Adrenal gland (tissue), 12 donors: ENCODE results near the gene WFIKKN2. TPM values are rescaled to one million over a fixed set of nuclear protein-coding genes. Genes with fewer than 3 reads are reported as not detected.

Source experiments
- DNase-seq, 7 donors: peaks; one replicate each; pipeline ENCODE4 v3.0.0-alpha.2; 2019 to 2020
- H3K27ac ChIP-seq, 5 donors: fragments of 200-600 bp; sonication (generic) in 4 of 5; 1 replicate in 3 of 5; 2 replicates in 2 of 5; pipeline versions ENCODE4 v1.5.1 to v1.8.0; 2016 to 2020; ENCODE audit warnings: mild to moderate bottlenecking in 1 of 5
- H3K27me3 ChIP-seq: fragments of 200-600 bp; 2 replicates; pipeline ENCODE4 v1.8.0; 2021
- H3K36me3 ChIP-seq, 2 donors: fragments of 200-600 bp; replicated peaks in 1 of 2; 1 replicate in 1 of 2; 2 replicates in 1 of 2; pipeline versions ENCODE4 v1.5.1 to v1.8.0; 2018 to 2022
- H3K4me1 ChIP-seq, 2 donors: fragments of 200-600 bp; replicated peaks in 1 of 2; 1 replicate in 1 of 2; 2 replicates in 1 of 2; pipeline versions ENCODE4 v1.5.1 to v1.8.0; 2018 to 2021
- H3K4me3 ChIP-seq, 4 donors: fragments of 200-600 bp; sonication (generic) in 3 of 4; one replicate each; pipeline ENCODE4 v1.5.1; 2016 to 2018
- H3K9me3 ChIP-seq, 3 donors: fragments of 200-600 bp; sonication (generic) in 1 of 3; replicated peaks in 1 of 3; 1 replicate in 2 of 3; 2 replicates in 1 of 3; pipeline versions ENCODE4 v1.5.1 to v1.8.0; 2016 to 2021
- POLR2A ChIP-seq, 2 donors: fragments of 450-650 bp; IDR thresholded peaks; one replicate each; pipeline ENCODE4 v1.6.1; 2017; ENCODE audit warnings: antibody characterized with exemption in 2 of 2, mild to moderate bottlenecking in 2 of 2, moderate library complexity in 1 of 2
- WGBS, 4 donors: extraction: QIAGEN DNeasy Blood & Tissue Kit in 2 of 4; methylation state at CpG; one replicate each; pipeline versions ENCODE4 v1.1.5 to v1.1.7; 2013 to 2017; 5-methylcytosine and 5-hydroxymethylcytosine counted together
- intact Hi-C, 2 donors: fragments of 100-400 bp; cut with DNase I; formaldehyde crosslinking; loops; one replicate each; pipeline versions ENCODE4 v1.14.1 to v1.15.0; 2022 to 2023
- polyA plus RNA-seq, 3 donors: library from polyadenylated mRNA; stranded (reverse); fragments of 200-250 nt in 2 of 3; fragments of 350-450 nt in 1 of 3; fragmentation: Illumina TruSeq in 1 of 3; extraction: RNeasy Lipid Tissue Mini Kit (QIAGEN cat#74804) in 1 of 3; gene quantifications; one replicate each; pipeline ENCODE4 v1.2.3, GENCODE V29; 2013 to 2014
- total RNA-seq, 9 donors: library from RNA; depleted of rRNA in 4 of 9; stranded (reverse); fragments of >200 nt in 4 of 9; fragments of 120-200 nt in 1 of 9; fragmentation: NEBNext Ultra II Directional in 1 of 9; extraction: Animal tissue kit (Norgen Biotek cat#: 25700) in 1 of 9; gene quantifications; one replicate each; pipeline versions ENCODE4 v1.1.0 to v1.2.4, GENCODE V29; 2013 to 2023
- TF ChIP-seq, protein P1 (sequence below), 6 experiments: fragments of 450-650 bp in 4 of 6; fragments of 200-600 bp in 2 of 6; sonication (generic) in 1 of 6; IDR thresholded peaks; 1 replicate in 5 of 6; 2 replicates in 1 of 6; pipeline versions ENCODE4 v1.5.1 to v1.8.0; 2016 to 2021; ENCODE audit warnings: antibody characterized with exemption in 6 of 6, mild to moderate bottlenecking in 2 of 6, moderate library complexity in 1 of 6
- donor health status: healthy with polysubstance abuse.
- donor health status: Bipolar disorder and iron deficiency.
- donor health status: DM: yes; HTN: yes; CAD: no.
- donor health status: DM: no; HTN: no; CAD: no.
- donor health status: DM: no; HTN: no; CAD: no.
- donor health status: DM: yes; HTN: yes; CAD: no.

The WFIKKN2 gene
- total and polyA plus RNA-seq, 12 donors: 0.81 to 4.3 (median 1.4) TPM

DNA sequence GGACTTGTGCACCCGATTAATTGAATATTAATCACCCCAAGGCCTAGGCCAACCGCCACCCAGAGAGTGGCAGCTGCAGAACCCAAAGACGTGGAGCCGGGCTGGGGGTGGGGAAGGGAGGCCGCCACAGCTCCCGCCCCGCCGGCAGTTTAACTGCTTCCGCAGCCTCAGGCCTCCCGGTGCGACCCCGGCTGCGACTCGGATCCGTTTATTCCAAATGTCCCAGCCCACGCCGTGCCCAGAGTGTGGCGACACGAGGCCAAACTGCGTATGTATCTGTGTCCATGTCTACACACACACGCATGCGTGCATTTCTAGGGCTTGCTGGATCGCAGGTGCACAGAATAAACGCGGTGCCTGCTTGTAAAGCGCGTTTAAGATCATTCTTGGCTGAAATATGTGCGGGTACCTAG is 31.6 kb downstream of the WFIKKN2 start:
- Histone ChIP-seq H3K36me3 (peaks cover 0 to 22% of the 10 kb centered on the region in 2 donors), H3K4me1 (peaks cover 11 to 39% of the 10 kb centered on the region in 2 donors), H3K4me3 (peak overlapping the region; percentile 1 to 87 (median 56)), H3K27me3 (no peaks in the 10 kb centered on the region), H3K9me3 (no peaks in the 10 kb centered on the region), H3K27ac (peak overlapping the region; percentile 94 to 100 (median 100))
- intact Hi-C loops: no loop called here
- TF ChIP-seq, protein P1, sequence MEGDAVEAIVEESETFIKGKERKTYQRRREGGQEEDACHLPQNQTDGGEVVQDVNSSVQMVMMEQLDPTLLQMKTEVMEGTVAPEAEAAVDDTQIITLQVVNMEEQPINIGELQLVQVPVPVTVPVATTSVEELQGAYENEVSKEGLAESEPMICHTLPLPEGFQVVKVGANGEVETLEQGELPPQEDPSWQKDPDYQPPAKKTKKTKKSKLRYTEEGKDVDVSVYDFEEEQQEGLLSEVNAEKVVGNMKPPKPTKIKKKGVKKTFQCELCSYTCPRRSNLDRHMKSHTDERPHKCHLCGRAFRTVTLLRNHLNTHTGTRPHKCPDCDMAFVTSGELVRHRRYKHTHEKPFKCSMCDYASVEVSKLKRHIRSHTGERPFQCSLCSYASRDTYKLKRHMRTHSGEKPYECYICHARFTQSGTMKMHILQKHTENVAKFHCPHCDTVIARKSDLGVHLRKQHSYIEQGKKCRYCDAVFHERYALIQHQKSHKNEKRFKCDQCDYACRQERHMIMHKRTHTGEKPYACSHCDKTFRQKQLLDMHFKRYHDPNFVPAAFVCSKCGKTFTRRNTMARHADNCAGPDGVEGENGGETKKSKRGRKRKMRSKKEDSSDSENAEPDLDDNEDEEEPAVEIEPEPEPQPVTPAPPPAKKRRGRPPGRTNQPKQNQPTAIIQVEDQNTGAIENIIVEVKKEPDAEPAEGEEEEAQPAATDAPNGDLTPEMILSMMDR (IDR thresholded peaks at IDR 0.05): peak in 1 of 6 experiments; percentile 12
- TF ChIP-seq POLR2A (IDR thresholded peaks at IDR 0.05): no peak
- 0 to 1% (median 0%) methylated on average over 9 to 28 of the region's 28 CpGs for WGBS, 4 donors
- DNase-seq: peak in 5 of 7 donors; percentile 75 to 89 (median 82)

DNA sequence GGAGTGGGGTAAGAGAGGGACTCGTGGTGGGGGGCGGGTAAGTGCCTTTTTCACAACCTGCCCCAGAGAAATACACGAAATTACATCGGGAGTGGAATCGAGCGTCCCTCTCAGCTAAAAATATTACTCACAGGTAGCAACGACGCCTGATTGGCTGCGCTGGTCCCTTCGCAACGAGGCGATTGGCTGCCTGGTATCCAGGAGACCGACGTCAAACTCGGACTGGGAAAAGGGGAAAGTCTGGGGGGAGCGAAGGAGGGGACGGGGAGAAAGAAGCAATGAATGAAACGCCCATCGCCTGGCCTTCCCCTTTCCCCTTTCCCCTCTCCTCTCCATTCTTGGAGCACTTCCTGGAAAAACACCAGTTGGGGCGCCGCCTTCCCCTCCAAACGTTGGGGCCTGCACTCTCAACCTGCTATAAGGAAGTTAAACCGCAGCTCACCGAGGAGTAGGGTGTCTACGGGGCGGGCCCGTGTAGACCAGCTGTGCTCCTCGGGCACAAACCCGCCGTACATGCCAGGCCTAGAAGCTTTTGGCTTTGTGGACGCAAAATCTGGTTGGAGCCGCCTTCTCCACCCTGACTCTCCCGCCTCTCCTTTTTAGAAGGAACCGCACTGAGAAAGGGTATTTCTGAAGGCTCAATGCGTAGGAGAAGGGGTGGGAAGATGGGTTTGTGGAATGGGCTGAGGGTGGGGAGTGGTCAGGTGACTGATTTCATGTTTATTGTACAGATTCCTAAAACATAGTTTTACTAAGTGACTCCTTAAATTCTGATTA is 32.2 kb downstream of the WFIKKN2 start:
- no peaks in the 10 kb centered on the region for H3K27me3 ChIP-seq
- no peaks in the 10 kb centered on the region for H3K9me3 ChIP-seq
- WGBS, 4 donors: 0 to 1% (median 1%) methylated on average over 35 of the region's 35 CpGs
- TF ChIP-seq, protein P1 (IDR thresholded peaks at IDR 0.05): no peak
- TF ChIP-seq POLR2A (IDR thresholded peaks at IDR 0.05): peak; percentile 85 to 92
- peak overlapping the region; percentile 34 to 87 (median 80) for H3K4me3 ChIP-seq
- H3K27ac ChIP-seq: peak overlapping the region; percentile 94 to 100 (median 100)
- peaks cover 11 to 38% of the 10 kb centered on the region in 2 donors for H3K4me1 ChIP-seq
- intact Hi-C loops: no loop called here
- H3K36me3 ChIP-seq: peaks cover 0 to 17% of the 10 kb centered on the region in 2 donors
- DNase-seq: peak; percentile 97 to 99 (median 98)

DNA sequence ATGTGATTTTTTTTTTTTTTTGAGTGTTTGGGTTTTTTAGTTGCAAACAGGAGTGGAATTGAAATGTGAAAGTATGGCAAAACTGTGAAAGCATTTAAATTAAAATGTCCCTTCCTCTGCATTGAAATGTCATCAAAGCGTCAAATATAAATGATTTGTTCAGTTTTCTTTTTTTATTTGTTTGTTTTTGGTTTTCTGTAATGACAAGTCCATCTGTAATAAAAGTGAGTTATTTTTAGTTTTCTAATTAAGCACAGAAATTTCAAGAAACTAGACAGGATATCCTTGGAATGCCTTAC is 32.7 kb downstream of the WFIKKN2 start:
- H3K4me1 ChIP-seq: peaks cover 11 to 38% of the 10 kb centered on the region in 2 donors
- peak overlapping the region; percentile 2 to 87 (median 80) for H3K4me3 ChIP-seq
- no peaks in the 10 kb centered on the region for H3K27me3 ChIP-seq
- peaks cover 0 to 12% of the 10 kb centered on the region in 2 donors for H3K36me3 ChIP-seq
- H3K9me3 ChIP-seq: no peaks in the 10 kb centered on the region
- WGBS, 4 donors: 0 to 19% (median 9%) methylated on average over 1 of the region's 1 CpG
- intact Hi-C loops: no loop called here
- H3K27ac ChIP-seq: peak overlapping the region; percentile 94 to 100 (median 100)
- no peak for DNase-seq
- TF ChIP-seq POLR2A (IDR thresholded peaks at IDR 0.05): no peak
- TF ChIP-seq, protein P1 (IDR thresholded peaks at IDR 0.05): no peak

DNA sequence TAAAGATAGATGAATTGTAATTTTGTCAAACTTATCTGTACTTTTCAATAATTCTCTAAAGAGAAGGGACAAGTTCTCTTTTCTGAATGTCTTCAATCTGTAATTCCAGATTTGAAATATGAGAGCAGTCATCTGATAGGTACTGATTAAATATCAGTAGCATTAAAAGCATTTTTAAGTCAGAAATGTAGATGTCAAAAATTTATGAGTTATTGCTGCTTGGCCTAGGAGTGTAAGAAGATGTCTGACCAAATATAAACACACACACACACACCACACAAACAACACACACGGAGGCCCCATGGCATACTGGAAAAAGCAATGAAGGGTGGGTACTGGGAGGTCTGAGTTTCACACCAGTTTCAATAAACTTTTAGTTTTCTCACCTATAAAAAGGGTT is 33.2 kb downstream of the WFIKKN2 start:
- Histone ChIP-seq H3K27me3 (no peaks in the 10 kb centered on the region), H3K27ac (peak overlapping the region in 4 of 5 donors; percentile 99 to 100 (median 100)), H3K4me1 (peaks cover 9 to 33% of the 10 kb centered on the region in 2 donors), H3K9me3 (no peaks in the 10 kb centered on the region), H3K36me3 (peaks cover 0 to 7% of the 10 kb centered on the region in 2 donors), H3K4me3 (peak overlapping the region in 1 of 4 donors; percentile 87)
- intact Hi-C loops: no loop called here
- DNase-seq: peak in 1 of 7 donors; percentile 47
- WGBS, 4 donors: 35 to 58% (median 45%) methylated on average over 1 of the region's 1 CpG
- TF ChIP-seq, protein P1 (IDR thresholded peaks at IDR 0.05): no peak
- no peak for TF ChIP-seq POLR2A (IDR thresholded peaks at IDR 0.05)
